SH-SY5Y (cell line): ENCODE data around the gene ARSB.

Source experiments
- GATA2 ChIP-seq: IDR thresholded peaks from 2 replicates; pipeline ENCODE4 v1.6.1; 2011; ENCODE audit warnings: mild to moderate bottlenecking, low read depth, low read length
- GATA3 ChIP-seq: IDR thresholded peaks from 2 replicates; pipeline ENCODE4 v1.6.1; 2011; ENCODE audit warnings: low read depth, mild to moderate bottlenecking, low read length, moderate library complexity

DNA sequence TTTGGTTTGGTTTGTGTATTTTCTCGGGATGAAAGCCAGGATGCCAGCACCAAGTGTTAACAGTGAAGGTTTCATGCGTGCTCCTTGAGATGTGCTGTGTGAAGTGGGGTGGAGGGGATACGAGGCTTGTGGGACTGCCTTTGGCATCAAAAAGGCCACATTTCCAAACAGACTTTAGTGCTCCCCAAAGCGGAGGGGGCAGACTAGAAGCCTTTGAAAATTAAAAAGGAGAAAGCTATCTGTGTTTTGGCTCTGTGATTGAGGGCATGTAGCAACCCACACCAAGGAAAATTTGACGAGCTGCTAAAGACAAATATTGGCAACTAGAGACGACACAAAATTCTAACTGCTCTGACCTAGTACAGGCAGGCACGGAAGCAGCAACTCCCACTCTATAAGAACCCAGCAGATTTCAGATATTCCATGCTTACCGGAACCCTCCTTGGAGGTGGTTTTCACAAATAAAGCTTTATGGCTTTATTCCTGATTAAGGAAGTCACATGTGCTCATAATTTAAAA, 154.5 kb downstream of the ARSB start:
- TF ChIP-seq GATA2 (no peak), GATA3 (no peak)
